ENCODE results near the gene OR6T1.

Gene OR6T1

GRCh38 chr11:123943738-123944137 lies at the start of gene OR6T1:
Gene OR6T1, minus strand, starts transcription at chr11:123943838. Its CDS starts 0 bp downstream, at chr11:123943838.
- no peak for DNase-seq (ENCODE audit: low spot score)

- DNase-seq (ENCODE audit: low spot score): no peak
Measured at GRCh38 chr11:123979311-123979710, 35.7 kb upstream of the OR6T1 start.

- DNase-seq (ENCODE audit: low spot score): no peak
Measured at GRCh38 chr11:123977731-123978347, 34.2 kb upstream of the OR6T1 start, which contains the start of gene OR10S1. Gene OR10S1, minus strand, starts transcription at chr11:123977781. Its CDS starts 117 bp downstream, at chr11:123977664.

- no peak for DNase-seq (ENCODE audit: low spot score)
Measured at GRCh38 chr11:123976770-123977560, 33.3 kb upstream of the OR6T1 start.

- no peak for DNase-seq (ENCODE audit: low spot score)
Measured at GRCh38 chr11:123973816-123974215, 30.2 kb upstream of the OR6T1 start.

GRCh38 chr11:123956752-123957151 lies 13.1 kb upstream of the OR6T1 start:
- no peak for DNase-seq (ENCODE audit: low spot score)

GRCh38 chr11:123945132-123945531 lies 1.5 kb upstream of the OR6T1 start:
- DNase-seq (ENCODE audit: low spot score): no peak

- no peak for DNase-seq (ENCODE audit: low spot score)
Measured at GRCh38 chr11:123942413-123942812, 1.2 kb downstream of the OR6T1 start.

- no peak for DNase-seq (ENCODE audit: low spot score)
Measured at GRCh38 chr11:123939317-123939716, 4.3 kb downstream of the OR6T1 start, which contains the start of gene OR4D5. Gene OR4D5, plus strand, starts transcription at chr11:123939617. Its CDS starts 0 bp downstream, at chr11:123939617.

GRCh38 chr11:123924027-123924426 lies 19.6 kb downstream of the OR6T1 start:
- no peak for DNase-seq (ENCODE audit: low spot score)

- DNase-seq (ENCODE audit: low spot score): no peak
Measured at GRCh38 chr11:123920943-123921342, 22.7 kb downstream of the OR6T1 start.

GRCh38 chr11:123905826-123906225 lies 37.8 kb downstream of the OR6T1 start:
- no peak for DNase-seq (ENCODE audit: low spot score)

- DNase-seq (ENCODE audit: low spot score): no peak
Measured at GRCh38 chr11:123904932-123905331, 38.7 kb downstream of the OR6T1 start.

- no peak for DNase-seq (ENCODE audit: low spot score)
Measured at GRCh38 chr11:123903932-123904331, 39.7 kb downstream of the OR6T1 start.

GRCh38 chr11:123901867-123902266 lies 41.8 kb downstream of the OR6T1 start, which contains the start of gene OR8D4:
Gene OR8D4, plus strand, starts transcription at chr11:123902167. Its CDS starts 4,265 bp downstream, at chr11:123906432.
- DNase-seq (ENCODE audit: low spot score): no peak

GRCh38 chr11:123899792-123900191 lies 43.8 kb downstream of the OR6T1 start:
- no peak for DNase-seq (ENCODE audit: low spot score)

Measured in NAMALWA (cell line).